ENCODE data around the gene ZNF653.
A peak's percentile ranks its signal among the peaks of the same experiment; 100 is the strongest.

The ZNF653 gene

GRCh38 chr19:11519138-11519537 is 13.5 kb upstream of the ZNF653 start:
- DNase-seq (ENCODE audit: low read depth), result no peak

GRCh38 chr19:11513946-11514345 is 8.3 kb upstream of the ZNF653 start:
- DNase-seq (ENCODE audit: low read depth), result no peak

- no peak for DNase-seq (ENCODE audit: low read depth)
These were observed 4.8 kb upstream of the ZNF653 start for GRCh38 chr19:11510444-11510843.

- DNase-seq (ENCODE audit: low read depth), result no peak
These were observed 1.9 kb upstream of the ZNF653 start for GRCh38 chr19:11507370-11508078.

GRCh38 chr19:11506967-11507366 is 1.3 kb upstream of the ZNF653 start:
- no peak for DNase-seq (ENCODE audit: low read depth)

- DNase-seq (ENCODE audit: low read depth), result no peak
These were observed 489 bp upstream of the ZNF653 start for GRCh38 chr19:11506101-11506555.

GRCh38 chr19:11505032-11505503 is 571 bp downstream of the ZNF653 start:
- peak; percentile 91 for DNase-seq (ENCODE audit: low read depth)

GRCh38 chr19:11504502-11505031 is 1.1 kb downstream of the ZNF653 start:
- DNase-seq (ENCODE audit: low read depth), result no peak

- no peak for DNase-seq (ENCODE audit: low read depth)
These were observed 5.7 kb downstream of the ZNF653 start for GRCh38 chr19:11499890-11500420.

GRCh38 chr19:11499220-11499726 is 6.4 kb downstream of the ZNF653 start:
- no peak for DNase-seq (ENCODE audit: low read depth)

GRCh38 chr19:11496391-11497163 is 9.1 kb downstream of the ZNF653 start:
- peak; percentile 46 for DNase-seq (ENCODE audit: low read depth)

GRCh38 chr19:11495885-11496284 is 9.8 kb downstream of the ZNF653 start:
- DNase-seq (ENCODE audit: low read depth), result no peak

- no peak for DNase-seq (ENCODE audit: low read depth)
These were observed 10.2 kb downstream of the ZNF653 start for GRCh38 chr19:11495481-11495880.

- no peak for DNase-seq (ENCODE audit: low read depth)
These were observed 10.9 kb downstream of the ZNF653 start for GRCh38 chr19:11494634-11495285.

- DNase-seq (ENCODE audit: low read depth), result no peak
These were observed 16.3 kb downstream of the ZNF653 start for GRCh38 chr19:11489378-11489777.

GRCh38 chr19:11486661-11487503 is 18.8 kb downstream of the ZNF653 start:
- no peak for DNase-seq (ENCODE audit: low read depth)

- DNase-seq (ENCODE audit: low read depth), result no peak
These were observed 20.3 kb downstream of the ZNF653 start for GRCh38 chr19:11485245-11485837.

- no peak for DNase-seq (ENCODE audit: low read depth)
These were observed 22.1 kb downstream of the ZNF653 start for GRCh38 chr19:11483366-11484111.

- DNase-seq (ENCODE audit: low read depth), result peak; percentile 68
These were observed 23.1 kb downstream of the ZNF653 start for GRCh38 chr19:11482384-11483050.

All from activated T-helper 1 cell treated with Interleukin-2 at 50 U/mL for 16 hours (primary cell).